Brain microvascular endothelial cell (primary cell): ENCODE measurements around the gene POLR2L.

Experiments
- DNase-seq: peaks from one replicate; pipeline ENCODE4 v3.0.0-alpha.2; 2020
- H3K27ac ChIP-seq: fragments of 250-450 bp; sonication (Bioruptor Pico); 2 replicates; pipeline ENCODE4 v1.5.1; 2020; ENCODE audit warnings: mild to moderate bottlenecking, moderate library complexity
- H3K27me3 ChIP-seq: fragments of 250-450 bp; sonication (Bioruptor Pico); replicated peaks from 2 replicates; pipeline ENCODE4 v1.5.1; 2020; ENCODE audit warnings: mild to moderate bottlenecking
- H3K36me3 ChIP-seq: fragments of 250-450 bp; sonication (Bioruptor Pico); replicated peaks from 2 replicates; pipeline ENCODE4 v1.5.1; 2020; ENCODE audit warnings: mild to moderate bottlenecking
- H3K4me3 ChIP-seq: 2 replicates; pipeline ENCODE4 v1.5.1; 2011; ENCODE audit warnings: low read depth, mild to moderate bottlenecking, control low read depth, low read length, moderate library complexity
- in situ Hi-C: cut with HindIII; loops from 2 replicates; pipeline ENCODE4 v1.10.0; 2017; ENCODE audit warnings: low sequenced_read_pairs, low pct_ligation_motif_present
- TF ChIP-seq, protein P1 (sequence below): IDR thresholded peaks from 2 replicates; pipeline ENCODE4 v1.5.1; 2011; ENCODE audit warnings: low read depth, mild to moderate bottlenecking, moderate library complexity, low read length, control low read depth, inconsistent platforms; ENCODE audit errors: missing control alignments

POLR2L gene

DNA sequence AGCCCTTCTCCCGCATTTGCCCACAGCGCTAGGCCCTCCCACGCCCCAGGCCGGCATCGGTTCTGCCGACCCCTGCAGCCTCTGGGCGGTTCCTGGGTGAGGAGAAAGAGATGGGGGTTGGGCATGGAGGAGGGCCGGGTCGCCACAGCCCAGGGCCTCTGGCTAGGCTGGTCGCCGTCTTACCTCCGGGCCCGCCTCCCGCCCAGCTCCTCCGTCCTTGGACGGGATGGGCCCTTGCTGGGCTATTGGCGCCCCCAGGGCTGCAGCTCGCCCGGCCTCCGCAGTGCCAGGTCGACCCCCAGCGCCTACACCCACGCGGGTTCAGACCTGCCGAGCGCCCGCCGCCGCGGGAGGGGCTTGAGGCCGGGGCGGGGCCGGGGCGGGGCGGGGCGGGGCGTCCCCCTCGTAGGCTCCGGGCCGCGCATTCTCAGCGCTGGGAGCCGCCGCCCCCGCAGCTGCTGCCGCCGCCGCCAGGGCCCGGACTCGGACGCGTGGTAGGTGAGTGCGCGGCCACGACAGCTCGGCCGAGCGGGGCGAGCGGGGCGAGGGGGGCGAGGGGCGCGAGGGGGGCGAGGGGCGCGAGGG is 9.7 kb downstream of the POLR2L start, which contains the start of gene CD151:
Gene CD151 (plus strand): TSS at position 424 of the 585 bp plus-strand sequence. CDS start 3,118 bp downstream, outside the sequence.
- no peak for DNase-seq

DNA sequence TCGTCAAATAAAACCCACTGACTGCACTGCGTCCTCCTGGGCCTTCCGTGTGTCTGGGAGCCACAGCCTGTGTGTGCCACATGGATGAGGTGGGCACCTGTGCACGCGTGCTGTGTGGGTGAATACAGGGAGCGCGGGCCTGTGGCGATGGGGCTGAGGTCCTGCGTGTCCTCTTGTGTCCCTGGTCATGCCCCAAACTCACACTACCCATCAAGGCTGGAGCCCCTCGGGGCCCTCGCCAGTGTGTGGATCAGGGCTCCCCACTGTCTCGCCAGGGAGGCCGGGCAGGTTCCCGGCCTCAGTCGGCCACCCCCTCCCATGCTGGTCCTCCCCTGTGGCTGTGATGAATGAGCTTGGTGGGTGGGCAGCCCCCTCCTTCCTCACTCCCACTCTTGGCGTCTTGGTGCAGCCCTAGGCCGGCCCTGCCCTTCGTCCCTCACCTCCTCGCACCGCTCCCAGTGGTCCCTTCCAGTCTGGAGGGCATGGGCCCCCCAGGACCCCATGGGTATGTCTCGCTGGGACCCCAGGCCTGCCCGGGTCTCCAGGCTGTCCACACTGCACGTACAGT is 10.3 kb downstream of the POLR2L start:
- Histone ChIP-seq H3K27me3 (no peaks in the 10 kb centered on the region), H3K36me3 (peaks cover 10% of the 10 kb centered on the region), H3K4me3 (peak overlapping the region; percentile 48), H3K27ac (no peak overlapping the region)
- TF ChIP-seq, protein P1, sequence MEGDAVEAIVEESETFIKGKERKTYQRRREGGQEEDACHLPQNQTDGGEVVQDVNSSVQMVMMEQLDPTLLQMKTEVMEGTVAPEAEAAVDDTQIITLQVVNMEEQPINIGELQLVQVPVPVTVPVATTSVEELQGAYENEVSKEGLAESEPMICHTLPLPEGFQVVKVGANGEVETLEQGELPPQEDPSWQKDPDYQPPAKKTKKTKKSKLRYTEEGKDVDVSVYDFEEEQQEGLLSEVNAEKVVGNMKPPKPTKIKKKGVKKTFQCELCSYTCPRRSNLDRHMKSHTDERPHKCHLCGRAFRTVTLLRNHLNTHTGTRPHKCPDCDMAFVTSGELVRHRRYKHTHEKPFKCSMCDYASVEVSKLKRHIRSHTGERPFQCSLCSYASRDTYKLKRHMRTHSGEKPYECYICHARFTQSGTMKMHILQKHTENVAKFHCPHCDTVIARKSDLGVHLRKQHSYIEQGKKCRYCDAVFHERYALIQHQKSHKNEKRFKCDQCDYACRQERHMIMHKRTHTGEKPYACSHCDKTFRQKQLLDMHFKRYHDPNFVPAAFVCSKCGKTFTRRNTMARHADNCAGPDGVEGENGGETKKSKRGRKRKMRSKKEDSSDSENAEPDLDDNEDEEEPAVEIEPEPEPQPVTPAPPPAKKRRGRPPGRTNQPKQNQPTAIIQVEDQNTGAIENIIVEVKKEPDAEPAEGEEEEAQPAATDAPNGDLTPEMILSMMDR = no peak
- in situ Hi-C loops = no loop called here
- no peak for DNase-seq

More for the DNA sequence above, 9.7 kb downstream of the POLR2L start, which contains the start of gene CD151:
- peaks cover 15% of the 10 kb centered on the region for H3K36me3 ChIP-seq
- peak within 1 kb of the TSS; percentile 73 for H3K4me3 ChIP-seq
- in situ Hi-C loops = no loop called here
- no peaks in the 10 kb centered on the region for H3K27me3 ChIP-seq
- TF ChIP-seq, protein P1 = no peak
- H3K27ac ChIP-seq = peak within 1 kb of the TSS; percentile 73

DNA sequence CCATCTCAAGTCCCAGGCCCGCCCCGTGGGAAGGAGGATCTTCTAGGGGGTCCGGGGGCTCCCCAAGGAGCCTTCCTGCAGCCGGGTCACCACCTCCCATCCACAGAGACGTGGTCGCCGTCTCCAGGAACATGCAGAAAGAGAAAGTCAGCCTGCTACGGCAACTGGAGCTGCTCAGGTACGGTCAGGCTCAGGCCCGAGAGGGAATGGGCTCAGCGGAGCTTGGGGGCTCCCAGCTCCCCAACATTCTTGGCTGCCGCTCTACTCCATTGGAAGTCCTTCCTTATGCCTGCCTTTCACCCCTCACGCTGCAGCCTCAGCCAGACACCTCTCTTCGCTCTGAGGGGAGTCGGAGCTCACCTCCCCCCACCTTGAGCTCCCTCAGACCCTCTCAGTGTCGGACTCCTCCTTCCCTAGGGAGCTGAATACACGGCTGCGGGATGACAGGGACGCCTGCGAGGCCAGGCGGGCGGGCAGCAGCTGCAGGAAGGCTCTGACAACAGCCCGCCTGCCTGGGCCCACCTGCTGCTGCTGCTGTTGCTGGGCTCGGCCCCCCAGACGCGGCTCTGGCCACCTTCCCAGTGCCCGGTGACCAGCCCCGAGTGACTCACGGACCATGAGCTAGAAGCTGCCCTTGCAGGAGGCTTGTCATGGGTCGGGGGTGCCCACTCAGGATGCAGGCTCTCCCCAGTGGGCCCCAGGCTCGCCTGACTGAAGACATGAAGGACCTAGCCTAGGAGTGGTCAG is 11.0 kb downstream of the POLR2L start:
- DNase-seq = no peak
- no peak overlapping the region for H3K27ac ChIP-seq
- no peaks in the 10 kb centered on the region for H3K27me3 ChIP-seq
- H3K4me3 ChIP-seq = no peak overlapping the region
- H3K36me3 ChIP-seq = peaks cover 2% of the 10 kb centered on the region
- in situ Hi-C loops = no loop called here
- TF ChIP-seq, protein P1 = no peak

DNA sequence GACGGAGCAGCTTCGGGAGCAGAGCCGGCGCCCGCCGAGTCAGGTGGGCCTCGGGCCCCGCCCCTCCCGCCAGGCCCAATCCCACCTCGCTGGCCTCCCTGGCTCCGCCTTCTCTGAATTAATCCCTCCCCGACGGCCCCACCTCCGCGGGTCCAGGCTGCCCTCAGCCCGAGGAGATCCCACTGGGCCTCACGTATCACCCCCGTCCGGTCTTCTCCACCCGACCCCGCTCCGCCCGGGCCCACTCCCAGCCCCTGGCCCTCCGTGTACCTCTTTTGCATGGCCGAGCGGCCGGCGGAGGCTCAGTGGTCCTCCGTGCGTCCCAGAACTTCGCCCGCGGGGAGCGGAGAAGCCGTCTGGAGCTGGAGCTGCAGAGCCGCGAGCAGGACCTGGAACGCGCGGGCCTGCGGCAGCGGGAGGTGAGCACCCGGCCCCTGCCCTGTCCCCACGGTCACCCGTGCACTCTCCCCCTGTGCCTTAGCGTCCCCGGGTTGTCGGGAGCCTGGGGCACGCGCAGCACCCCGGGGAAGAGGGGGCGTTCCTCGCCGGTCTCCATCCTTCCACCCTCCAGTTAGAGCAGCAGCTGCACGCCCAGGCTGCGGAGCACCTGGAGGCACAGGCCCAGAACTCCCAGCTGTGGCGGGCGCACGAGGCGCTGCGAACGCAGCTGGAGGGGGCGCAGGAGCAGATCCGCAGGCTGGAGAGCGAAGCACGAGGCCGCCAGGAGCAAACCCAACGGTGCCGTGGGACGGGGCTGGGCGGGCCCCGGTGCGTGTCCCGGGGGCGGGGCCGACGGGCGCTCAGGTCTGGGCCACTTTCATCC is 11.8 kb downstream of the POLR2L start:
- H3K4me3 ChIP-seq = peak overlapping the region; percentile 42
- in situ Hi-C loops = no loop called here
- TF ChIP-seq, protein P1 = no peak
- H3K27me3 ChIP-seq = no peaks in the 10 kb centered on the region
- no peak overlapping the region for H3K27ac ChIP-seq
- peaks cover 2% of the 10 kb centered on the region for H3K36me3 ChIP-seq
- DNase-seq = peak; percentile 51

DNA sequence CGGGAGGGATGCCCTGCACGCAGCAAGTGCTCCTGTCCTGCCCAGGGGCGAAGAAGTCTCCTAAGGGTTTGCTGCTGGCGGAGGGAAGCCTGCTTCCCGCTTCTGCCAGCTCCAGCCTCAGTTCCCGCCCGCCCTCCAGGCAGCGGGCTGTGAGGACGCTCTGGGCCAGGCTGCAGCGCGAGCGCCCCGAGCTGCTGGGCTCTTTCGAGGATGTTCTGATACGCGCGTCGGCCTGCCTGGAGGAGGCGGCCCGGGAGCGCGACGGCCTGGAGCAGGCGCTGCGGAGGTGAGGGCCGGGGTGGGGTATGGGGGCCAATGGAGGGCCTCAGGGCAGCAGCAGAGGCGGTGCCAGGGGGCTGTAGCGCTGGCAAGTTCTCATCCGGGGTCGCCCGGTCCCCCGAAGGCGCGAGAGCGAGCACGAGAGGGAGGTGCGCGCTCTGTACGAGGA is 12.5 kb downstream of the POLR2L start:
- Histone ChIP-seq H3K27ac (no peak overlapping the region), H3K27me3 (no peaks in the 10 kb centered on the region), H3K4me3 (peak overlapping the region; percentile 42), H3K36me3 (peaks cover 7% of the 10 kb centered on the region)
- in situ Hi-C loops = no loop called here
- no peak for DNase-seq
- TF ChIP-seq, protein P1 = no peak
